ENCODE results near the gene CHKA. TPM values are rescaled to one million over a fixed set of nuclear protein-coding genes. Genes with fewer than 3 reads are reported as not detected.

CHKA gene
- total and polyA plus RNA-seq, 8 donors = 36.8 to 106 (median 82.8) TPM

DNA sequence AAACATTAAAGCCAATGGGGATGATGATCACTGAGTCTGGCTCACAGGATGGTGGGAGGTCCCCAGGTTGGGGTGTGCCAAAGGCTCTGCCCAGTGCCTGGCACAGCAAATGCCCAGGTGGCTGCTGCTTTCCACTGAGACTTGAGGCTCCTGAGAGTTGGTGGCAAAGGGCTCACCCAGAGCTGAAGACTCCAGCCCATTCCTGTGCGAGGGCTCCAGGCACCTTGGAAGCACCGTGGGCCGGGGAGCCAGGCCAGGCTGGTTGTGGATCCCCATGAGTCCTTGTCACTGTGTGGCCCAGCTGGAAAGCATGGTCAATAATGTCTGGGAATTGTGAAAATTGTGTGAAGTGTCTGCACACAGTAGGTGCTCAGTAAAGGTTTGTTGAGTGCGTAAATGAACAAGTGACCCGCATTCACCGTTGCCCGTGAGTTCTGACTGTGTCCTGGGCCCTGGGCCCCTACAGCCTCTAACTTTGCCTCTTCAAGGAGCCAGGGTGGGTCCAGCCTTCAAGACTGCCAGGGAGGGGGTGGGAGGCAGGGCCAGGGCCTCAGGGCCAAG is 114.5 kb downstream of the CHKA start:
- Histone ChIP-seq H3K4me3 (no peak overlapping the region), H3K27me3 (no peaks in the 10 kb centered on the region), H3K4me1 (peaks cover 16 to 67% of the 10 kb centered on the region in 2 donors), H3K27ac (no peak overlapping the region), H3K9me3 (no peaks in the 10 kb centered on the region), H3K36me3 (no peaks in the 10 kb centered on the region)
- intact Hi-C loops (cut with DNase I) = no loop called here
- DNase-seq = no peak
- TF ChIP-seq, protein P1, sequence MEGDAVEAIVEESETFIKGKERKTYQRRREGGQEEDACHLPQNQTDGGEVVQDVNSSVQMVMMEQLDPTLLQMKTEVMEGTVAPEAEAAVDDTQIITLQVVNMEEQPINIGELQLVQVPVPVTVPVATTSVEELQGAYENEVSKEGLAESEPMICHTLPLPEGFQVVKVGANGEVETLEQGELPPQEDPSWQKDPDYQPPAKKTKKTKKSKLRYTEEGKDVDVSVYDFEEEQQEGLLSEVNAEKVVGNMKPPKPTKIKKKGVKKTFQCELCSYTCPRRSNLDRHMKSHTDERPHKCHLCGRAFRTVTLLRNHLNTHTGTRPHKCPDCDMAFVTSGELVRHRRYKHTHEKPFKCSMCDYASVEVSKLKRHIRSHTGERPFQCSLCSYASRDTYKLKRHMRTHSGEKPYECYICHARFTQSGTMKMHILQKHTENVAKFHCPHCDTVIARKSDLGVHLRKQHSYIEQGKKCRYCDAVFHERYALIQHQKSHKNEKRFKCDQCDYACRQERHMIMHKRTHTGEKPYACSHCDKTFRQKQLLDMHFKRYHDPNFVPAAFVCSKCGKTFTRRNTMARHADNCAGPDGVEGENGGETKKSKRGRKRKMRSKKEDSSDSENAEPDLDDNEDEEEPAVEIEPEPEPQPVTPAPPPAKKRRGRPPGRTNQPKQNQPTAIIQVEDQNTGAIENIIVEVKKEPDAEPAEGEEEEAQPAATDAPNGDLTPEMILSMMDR (IDR thresholded peaks at IDR 0.05) = no peak
- no peak for ATAC-seq

DNA sequence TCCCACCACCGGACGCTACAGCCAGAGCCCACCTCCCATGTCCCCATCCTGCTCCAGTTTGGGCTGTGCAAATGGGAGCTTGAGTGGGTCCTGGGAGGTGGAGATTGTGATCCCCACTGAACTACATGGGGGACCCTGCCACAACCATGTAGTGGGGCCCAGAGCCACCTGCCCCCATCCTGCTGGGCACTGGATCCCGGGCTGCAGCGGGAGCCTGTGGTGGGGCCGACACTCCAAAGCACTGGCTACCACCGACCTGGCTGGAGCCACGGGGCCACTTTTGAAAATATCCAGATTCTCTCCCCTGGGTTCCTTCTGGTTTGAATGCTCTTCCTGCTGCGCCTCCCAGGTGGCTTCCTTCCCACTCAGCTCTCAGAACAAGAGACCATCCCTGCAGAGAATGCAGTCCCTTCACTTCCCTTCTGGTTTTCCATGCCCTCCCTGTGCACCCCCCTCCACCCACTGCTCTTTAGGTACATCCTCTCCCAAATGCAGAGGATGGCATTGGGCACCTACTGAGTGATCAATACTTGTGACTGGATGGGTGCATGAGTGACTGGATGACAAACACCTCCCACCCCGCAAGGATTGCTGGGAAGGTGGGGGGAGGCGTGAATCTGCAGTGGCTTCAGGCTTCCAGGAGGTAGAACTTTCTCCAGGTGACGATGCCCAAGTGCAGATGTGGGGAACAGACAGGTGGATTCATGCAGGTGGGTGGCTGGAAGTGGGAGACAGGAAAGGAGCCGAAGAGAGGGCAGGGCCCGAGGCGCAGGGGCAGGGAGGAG is 116.4 kb downstream of the CHKA start:
- Histone ChIP-seq H3K36me3 (no peaks in the 10 kb centered on the region), H3K27me3 (no peaks in the 10 kb centered on the region), H3K9me3 (no peaks in the 10 kb centered on the region), H3K4me1 (peaks cover 3 to 60% of the 10 kb centered on the region in 2 donors), H3K27ac (no peak overlapping the region), H3K4me3 (peak overlapping the region in 1 of 2 donors; percentile 83)
- no peak for ATAC-seq
- TF ChIP-seq, protein P1 (IDR thresholded peaks at IDR 0.05) = no peak
- intact Hi-C loops (cut with DNase I) = no loop called here
- peak in 2 of 4 donors; percentile 31 to 53 for DNase-seq

DNA sequence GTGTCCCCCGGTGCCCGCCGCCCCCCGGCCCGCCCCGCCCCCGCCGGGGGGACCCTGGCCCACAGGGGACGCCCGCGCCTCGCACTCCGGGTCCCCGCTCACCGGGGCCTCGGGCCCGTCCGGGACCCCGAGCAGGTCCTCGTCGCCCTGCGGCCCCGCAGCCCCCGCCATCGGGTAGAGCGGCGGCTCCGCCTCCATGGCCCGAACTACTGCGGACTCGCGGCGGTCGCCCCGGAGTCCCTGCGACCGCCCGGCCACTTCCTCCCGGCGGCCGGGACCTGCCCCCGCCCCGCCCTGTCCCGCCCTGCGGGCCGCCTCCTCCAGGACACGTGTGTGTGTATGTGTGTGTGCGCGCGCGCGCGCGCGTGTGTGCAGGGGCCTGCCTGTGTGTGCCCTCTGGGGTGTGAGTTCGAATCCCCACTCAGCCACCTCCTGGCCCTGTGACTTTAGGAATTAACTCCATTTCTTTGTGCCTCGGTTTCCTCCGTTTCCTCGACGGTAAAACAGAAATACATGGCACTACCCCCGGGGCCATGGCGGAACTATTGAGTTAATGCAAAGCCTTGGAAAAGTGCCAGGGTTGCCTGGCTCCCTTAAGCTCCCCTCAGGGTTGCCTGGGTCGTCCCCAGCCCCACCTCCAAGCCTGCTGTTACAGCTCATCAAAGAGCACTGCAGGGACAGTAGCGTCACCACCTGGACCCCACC is 117.2 kb downstream of the CHKA start, which contains the start of gene UNC93B1:
Gene UNC93B1, minus strand, starts transcription at position 252 of the 705 bp plus-strand sequence. Its CDS starts 54 bp downstream, at position 198.
- intact Hi-C loops (cut with DNase I) = no loop called here
- peak; percentile 88 for ATAC-seq
- peaks cover 0 to 6% of the 10 kb centered on the region in 2 donors for H3K36me3 ChIP-seq

DNA sequence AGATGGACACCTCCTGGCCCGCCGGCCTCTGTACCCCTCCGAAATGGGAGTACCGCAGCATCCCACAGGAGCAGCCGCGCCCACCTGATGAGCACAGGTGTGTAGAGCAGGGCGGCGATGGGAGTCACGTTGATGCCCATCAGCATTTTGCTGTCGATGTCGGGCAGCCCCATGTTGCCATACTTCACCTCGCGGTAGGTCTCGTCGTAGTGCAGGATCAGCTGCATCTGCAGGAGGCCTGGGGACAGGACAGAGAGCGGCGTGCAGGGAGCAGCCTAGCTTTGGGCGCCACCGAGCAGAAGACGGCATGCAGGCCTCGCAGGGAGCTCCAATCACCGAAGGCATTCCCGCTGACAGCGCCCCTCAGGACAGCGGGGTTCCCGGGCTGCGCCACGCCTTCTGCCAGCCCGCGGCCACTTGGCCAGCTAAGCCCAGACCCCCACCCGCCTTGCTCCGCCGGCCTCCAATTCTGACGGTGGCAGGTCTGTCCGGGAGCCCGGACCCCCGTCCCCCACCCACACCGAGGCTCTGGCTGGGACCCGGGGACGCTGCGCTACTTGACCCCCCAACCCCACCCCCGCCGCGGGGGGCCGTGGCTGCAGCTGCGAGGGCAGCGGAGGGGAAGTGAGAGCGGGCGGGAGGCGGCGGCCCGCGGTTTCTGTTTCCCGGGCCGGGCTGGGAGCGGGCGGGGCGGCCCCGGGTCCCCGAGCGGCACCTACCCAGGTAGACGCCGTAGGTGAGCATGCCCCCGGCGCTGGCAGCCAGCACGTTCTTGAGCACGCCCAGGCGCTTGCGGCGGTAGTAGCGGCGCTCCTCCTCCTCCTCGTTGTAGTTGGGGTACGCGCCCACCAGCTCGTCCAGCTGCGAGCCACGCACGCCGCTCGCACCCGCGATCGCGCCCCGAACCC is 118.0 kb downstream of the CHKA start:
- H3K27ac ChIP-seq = peak overlapping the region; percentile 68 to 94
- peak in 3 of 4 donors; percentile 32 to 93 (median 63) for DNase-seq
- peak; percentile 63 for ATAC-seq
- TF ChIP-seq, protein P1 (IDR thresholded peaks at IDR 0.05) = no peak
- H3K9me3 ChIP-seq = no peaks in the 10 kb centered on the region
- H3K4me1 ChIP-seq = peaks cover 3 to 57% of the 10 kb centered on the region in 2 donors
- peaks cover 0 to 14% of the 10 kb centered on the region in 2 donors for H3K36me3 ChIP-seq
- peak overlapping the region; percentile 79 to 83 for H3K4me3 ChIP-seq
- intact Hi-C loops (cut with DNase I) = no loop called here
- H3K27me3 ChIP-seq = no peaks in the 10 kb centered on the region

More for the DNA sequence above, 117.2 kb downstream of the CHKA start, which contains the start of gene UNC93B1:
- no peaks in the 10 kb centered on the region for H3K9me3 ChIP-seq
- no peaks in the 10 kb centered on the region for H3K27me3 ChIP-seq
- TF ChIP-seq, protein P1 (IDR thresholded peaks at IDR 0.05) = no peak
- H3K4me3 ChIP-seq = peak within 1 kb of the TSS; percentile 79 to 83
- peak; percentile 59 to 99 (median 90) for DNase-seq
- H3K4me1 ChIP-seq = peaks cover 3 to 59% of the 10 kb centered on the region in 2 donors
- peak within 1 kb of the TSS; percentile 68 to 94 for H3K27ac ChIP-seq

Small RNA genes lying within 50 kb of the gene (microRNA-seq; reads per million reads assigned to microRNA genes)
- gene MIR4691 = 0 reads per million in 2 donors
- gene MIR6753 = 0 to 0.14 reads per million in 2 donors
- gene MIR7113 = 0.41 to 0.67 reads per million in 2 donors

Other genes starting within 250 kb of the CHKA start
- 10 to 100 TPM; 52.5 to 98.9 TPM for gene UNC93B1, start 117.3 kb downstream of the CHKA start, total RNA-seq
- gene UNC93B1, start 117.3 kb downstream of the CHKA start, polyA plus RNA-seq (ENCODE audit: insufficient read length in 6 of 6) = 10 to 100 TPM; 15.7 to 22.6 (median 16.7) TPM
- gene ALDH3B1, start 111.1 kb downstream of the CHKA start, total RNA-seq = 10 to 100 TPM; 59.3 to 87.1 TPM
- gene ALDH3B1, start 111.1 kb downstream of the CHKA start, polyA plus RNA-seq (ENCODE audit: insufficient read length in 6 of 6) = 10 to 100 TPM; 12.1 to 18.3 (median 14.1) TPM
- gene NDUFS8, start 90.7 kb downstream of the CHKA start, total RNA-seq = 100 to 1,000 TPM; 148 to 151 TPM
- gene NDUFS8, start 90.7 kb downstream of the CHKA start, polyA plus RNA-seq (ENCODE audit: insufficient read length in 6 of 6) = 10 to 100 TPM; 44.8 to 72.7 (median 55.9) TPM
- 100 to 1,000 TPM; 191 to 323 TPM for gene TCIRG1, start 82.4 kb downstream of the CHKA start, total RNA-seq
- 10 to 100 TPM; 24.3 to 43.0 (median 33.0) TPM for gene TCIRG1, start 82.4 kb downstream of the CHKA start, polyA plus RNA-seq (ENCODE audit: insufficient read length in 6 of 6)
- 10 to 100 TPM; 36.0 to 38.2 TPM for gene KMT5B, start 91.9 kb upstream of the CHKA start, total RNA-seq
- 10 to 100 TPM; 84.6 to 91.7 (median 88.4) TPM for gene KMT5B, start 91.9 kb upstream of the CHKA start, polyA plus RNA-seq (ENCODE audit: insufficient read length in 6 of 6)
- gene C11orf24, start 150.6 kb upstream of the CHKA start, total RNA-seq = 10 to 100 TPM; 44.7 to 50.9 TPM
- 10 to 100 TPM; 17.5 to 29.2 (median 24.3) TPM for gene C11orf24, start 150.6 kb upstream of the CHKA start, polyA plus RNA-seq (ENCODE audit: insufficient read length in 6 of 6)
- 10 to 100 TPM; 48.9 to 57.1 TPM for gene LRP5, start 191.2 kb upstream of the CHKA start, total RNA-seq
- gene LRP5, start 191.2 kb upstream of the CHKA start, polyA plus RNA-seq (ENCODE audit: insufficient read length in 6 of 6) = 10 to 100 TPM; 54.7 to 71.9 (median 62.5) TPM